Measurements from ENCODE around the gene ABCC1.

ABCC1 gene

DNA sequence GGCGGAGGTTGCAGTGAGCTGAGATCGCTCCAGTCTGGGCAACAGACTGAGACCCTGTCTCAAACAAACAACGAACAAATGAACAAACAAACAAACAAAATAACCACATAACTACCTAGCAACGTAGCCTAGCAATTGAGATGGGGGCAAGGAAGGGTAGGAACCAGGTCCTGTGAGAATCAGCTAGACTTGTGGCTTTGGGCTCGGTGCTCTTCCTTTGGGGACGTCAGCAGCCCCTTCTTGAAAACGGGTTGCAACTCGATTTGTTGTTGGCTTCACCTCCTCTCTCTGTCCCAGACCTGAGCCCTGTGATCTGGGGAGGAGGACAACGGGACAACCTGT lies 72.2 kb downstream of the ABCC1 start:
- DNase-seq: no peak

GRCh38 chr16:16021988-16022682 lies 72.7 kb downstream of the ABCC1 start:
- peak; percentile 94 for DNase-seq

GRCh38 chr16:16022683-16023064 lies 73.3 kb downstream of the ABCC1 start:
- no peak for DNase-seq

DNA sequence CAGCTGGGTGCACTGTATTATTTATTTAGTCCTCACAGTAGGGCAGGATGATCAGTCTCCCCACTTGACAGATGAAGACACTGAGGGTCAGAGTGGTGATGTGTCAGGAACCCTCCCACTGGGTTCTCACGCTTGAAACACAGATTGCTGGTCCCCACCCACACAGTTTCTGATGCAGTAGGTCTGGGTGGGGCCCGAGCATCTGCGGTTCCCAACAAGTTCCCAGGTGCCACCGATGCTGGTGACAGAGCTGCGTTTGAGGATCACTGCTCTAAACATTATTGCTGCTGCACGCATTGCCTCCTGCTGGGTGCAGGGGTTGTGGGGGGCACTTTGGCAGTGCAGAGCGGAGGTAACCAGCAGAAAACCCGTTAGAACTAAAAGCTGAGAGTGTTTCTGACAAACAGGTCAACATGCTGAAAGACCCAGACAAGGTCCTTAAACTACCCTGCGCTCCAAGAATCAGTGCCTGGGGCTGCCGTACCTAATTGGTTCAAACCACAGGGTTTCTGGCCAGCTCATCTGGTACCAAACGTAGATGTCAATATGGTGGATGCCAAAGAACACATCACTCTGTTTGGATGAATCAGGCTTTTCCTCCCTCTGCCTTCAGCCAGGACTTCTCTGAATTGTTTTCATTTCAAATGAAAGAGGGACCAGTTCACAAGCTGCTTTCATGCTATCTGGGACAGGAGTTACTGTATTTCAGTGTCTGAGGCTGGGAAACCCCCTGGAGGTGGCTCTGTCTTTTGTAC lies 76.0 kb downstream of the ABCC1 start:
- peak; percentile 84 for DNase-seq

- DNase-seq: no peak
These were observed 78.4 kb downstream of the ABCC1 start for GRCh38 chr16:16027728-16028310.

- no peak for DNase-seq
These were observed 79.0 kb downstream of the ABCC1 start for GRCh38 chr16:16028311-16028999.

GRCh38 chr16:16029431-16030011 lies 80.1 kb downstream of the ABCC1 start:
- peak; percentile 27 for DNase-seq

GRCh38 chr16:16030449-16030848 lies 81.0 kb downstream of the ABCC1 start:
- no peak for DNase-seq

- no peak for DNase-seq
These were observed 82.0 kb downstream of the ABCC1 start for GRCh38 chr16:16031401-16031800.

DNA sequence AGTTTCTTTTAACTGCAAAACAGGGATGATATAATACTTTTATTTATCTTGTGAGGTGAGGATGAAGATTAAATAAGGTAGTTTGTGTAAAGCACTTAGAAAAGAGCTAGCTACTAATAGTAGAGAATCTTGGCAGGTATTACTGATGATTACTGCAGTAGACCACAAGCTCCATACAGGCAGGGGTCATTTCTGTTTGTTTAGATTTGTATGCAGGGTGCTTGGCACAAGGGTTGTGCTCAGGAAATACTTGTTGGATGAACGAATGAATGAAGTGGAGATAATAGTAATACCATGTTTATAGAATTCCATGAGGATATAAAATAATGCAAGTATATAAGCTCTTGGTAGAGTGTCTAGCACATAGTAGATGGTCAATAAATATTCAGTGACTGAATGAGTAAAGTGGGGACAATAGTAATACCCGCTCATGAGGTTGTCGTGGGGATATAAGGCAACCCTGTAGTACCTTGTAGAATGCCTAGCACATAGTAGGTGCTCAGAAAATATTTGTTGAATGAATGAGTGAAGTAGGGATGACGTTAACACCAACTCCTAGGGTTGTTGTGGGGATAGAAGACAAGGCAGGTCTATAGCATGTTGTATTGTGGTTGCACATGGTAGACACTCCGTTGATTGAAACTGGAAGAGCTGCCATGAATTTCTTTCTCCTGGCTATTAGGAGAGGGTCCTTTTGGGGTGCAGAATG lies 83.0 kb downstream of the ABCC1 start:
- no peak for DNase-seq

DNA sequence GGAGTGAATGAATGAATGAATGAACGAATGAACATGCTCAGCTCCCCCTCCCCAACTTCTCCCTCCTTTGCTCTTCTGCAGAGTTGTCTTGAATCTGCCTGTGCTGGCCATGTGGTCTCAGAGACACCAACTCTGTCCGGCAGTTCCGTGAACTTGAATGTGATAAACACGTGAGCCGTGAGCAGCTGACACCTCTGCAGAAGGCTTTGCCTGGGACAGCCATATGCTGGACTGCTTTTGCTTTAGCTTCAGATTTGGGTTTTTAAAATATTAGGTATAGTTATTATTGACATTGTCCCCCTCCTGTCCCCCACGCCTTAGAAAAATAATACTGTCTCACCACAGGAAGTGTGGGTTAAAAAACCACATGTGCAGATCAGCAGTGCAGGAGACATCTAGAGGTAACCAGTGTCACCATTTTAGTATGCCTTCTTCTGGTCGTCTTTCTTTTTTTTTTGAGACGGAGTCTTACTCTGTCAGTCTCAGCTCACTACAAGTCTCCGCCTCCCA lies 83.8 kb downstream of the ABCC1 start:
- no peak for DNase-seq

GRCh38 chr16:16036359-16036792 lies 87.0 kb downstream of the ABCC1 start:
- DNase-seq: no peak

GRCh38 chr16:16037521-16037920 lies 88.1 kb downstream of the ABCC1 start:
- DNase-seq: no peak

DNA sequence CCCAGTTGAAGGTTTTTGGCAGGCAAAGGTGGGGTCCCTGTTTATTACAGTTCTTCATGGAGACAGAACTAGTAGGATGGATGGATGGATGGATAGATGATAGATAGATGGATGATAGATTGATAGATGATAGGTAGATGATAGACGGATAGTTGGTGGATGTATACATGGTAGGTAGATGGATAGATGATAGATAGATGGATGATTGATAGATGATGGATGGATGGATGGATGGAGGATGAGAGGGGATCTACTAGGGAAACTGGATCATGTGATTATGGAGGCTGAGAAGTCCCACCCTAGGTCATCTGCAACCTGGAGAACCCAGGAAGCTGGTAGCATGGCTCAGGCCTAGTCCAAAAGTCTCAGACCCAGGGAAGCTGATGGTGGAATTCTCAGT lies 88.6 kb downstream of the ABCC1 start:
- DNase-seq: no peak

GRCh38 chr16:16038950-16039349 lies 89.5 kb downstream of the ABCC1 start:
- no peak for DNase-seq

DNA sequence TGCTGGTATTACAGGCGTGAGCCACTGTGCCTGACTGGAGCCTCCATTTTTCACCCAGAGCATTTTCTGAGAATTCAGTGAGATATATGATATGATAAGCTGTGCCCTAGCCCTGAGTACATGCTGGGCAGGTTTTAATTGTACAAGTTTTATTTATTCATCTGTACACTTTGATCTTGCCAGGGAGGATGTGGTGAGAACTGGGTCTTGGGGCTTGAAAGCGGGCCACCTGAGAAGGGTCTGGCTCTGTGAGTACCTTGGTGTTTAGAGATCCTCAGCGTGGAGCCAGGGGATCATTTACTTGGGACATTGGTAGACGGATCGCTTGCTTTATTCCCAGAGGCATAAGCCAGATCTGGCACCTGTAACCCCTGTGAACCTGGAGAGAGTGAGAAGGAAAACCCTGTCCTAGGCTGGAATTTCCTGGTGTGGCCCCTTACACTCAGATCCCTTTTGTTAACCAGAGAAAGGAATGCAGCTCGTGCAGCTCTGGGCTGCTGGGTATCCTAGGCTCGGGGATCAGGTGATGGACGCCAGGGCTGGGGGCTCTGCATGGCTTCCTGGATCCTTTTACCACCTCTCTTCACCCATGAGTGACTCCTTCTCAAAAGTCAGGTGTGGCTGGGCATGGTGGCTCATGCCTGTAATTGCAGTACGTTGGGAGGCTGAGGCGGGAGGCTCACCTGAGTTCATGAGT lies 91.9 kb downstream of the ABCC1 start:
- no peak for DNase-seq

DNA sequence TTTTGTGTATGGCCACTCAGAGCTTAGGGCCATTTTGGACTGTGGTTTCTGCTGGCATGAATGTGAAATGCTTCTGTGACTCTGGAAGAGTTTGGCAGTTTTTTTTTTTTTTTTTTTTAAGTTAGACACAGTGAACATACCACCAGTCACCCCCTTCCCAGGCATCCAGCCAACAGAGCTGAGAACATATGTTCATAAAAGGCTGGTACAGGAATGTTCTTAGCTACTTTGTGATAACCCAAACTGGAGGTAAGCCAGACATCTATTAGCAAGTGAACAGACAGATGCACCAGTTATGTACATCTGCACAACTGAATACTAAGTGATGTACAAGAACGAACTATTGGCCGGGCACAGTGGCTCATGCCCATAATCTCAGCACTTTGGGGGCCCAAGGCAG lies 92.7 kb downstream of the ABCC1 start:
- peak; percentile 82 for DNase-seq

DNA sequence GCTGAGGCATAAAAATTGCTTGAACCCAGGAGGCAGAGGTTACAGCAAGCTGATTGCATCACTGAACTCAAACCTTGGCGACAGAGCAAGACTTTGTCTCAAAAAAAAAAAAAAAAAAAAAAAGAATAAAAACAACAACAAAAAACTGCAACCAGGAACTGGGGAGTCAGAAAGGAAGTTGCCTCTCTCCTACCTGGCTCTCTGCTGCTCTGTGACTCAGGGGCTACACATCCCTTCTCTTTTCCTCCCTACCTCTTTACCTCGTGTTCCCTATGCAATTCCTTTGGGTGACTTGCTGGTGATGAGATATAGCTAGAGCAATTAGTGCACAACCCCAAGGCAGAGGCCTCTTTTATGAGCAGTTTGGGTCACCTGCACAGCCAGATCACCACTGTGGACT lies 95.9 kb downstream of the ABCC1 start:
- no peak for DNase-seq

DNA sequence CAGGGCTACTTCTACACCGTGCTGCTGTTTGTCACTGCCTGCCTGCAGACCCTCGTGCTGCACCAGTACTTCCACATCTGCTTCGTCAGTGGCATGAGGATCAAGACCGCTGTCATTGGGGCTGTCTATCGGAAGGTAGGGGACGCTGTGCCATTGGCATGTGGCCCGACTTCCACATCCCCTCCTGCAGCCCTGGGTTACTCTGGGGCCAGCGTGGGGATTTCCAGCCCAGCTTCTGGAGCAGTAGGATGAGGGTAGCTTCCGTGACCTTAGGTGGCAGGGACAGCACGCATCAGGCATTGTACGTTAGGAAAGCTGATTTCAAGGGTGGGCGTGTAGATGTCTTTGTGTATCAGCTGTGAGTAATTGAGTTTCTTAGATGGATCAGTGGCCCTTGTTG lies 96.5 kb downstream of the ABCC1 start:
- DNase-seq: peak; percentile 21

DNA sequence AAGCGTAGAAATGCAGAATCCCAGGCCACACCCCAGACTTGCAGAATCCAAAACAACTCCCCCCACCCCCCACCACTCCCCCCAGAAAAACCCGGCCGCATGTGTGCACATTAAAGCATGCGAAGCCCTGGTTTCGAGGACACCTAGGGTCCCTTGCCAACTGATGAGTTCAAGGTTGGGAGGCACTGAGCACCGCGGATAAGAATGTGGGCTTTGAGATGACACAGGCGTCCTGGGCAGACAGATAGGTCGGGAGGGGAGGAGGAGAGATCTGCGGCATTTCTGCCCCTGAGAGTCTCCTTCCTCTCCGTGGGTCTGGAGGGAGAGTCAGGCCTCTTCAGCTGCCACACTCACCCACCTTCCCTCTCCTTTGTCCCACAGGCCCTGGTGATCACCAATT lies 98.3 kb downstream of the ABCC1 start:
- DNase-seq: no peak

DNA sequence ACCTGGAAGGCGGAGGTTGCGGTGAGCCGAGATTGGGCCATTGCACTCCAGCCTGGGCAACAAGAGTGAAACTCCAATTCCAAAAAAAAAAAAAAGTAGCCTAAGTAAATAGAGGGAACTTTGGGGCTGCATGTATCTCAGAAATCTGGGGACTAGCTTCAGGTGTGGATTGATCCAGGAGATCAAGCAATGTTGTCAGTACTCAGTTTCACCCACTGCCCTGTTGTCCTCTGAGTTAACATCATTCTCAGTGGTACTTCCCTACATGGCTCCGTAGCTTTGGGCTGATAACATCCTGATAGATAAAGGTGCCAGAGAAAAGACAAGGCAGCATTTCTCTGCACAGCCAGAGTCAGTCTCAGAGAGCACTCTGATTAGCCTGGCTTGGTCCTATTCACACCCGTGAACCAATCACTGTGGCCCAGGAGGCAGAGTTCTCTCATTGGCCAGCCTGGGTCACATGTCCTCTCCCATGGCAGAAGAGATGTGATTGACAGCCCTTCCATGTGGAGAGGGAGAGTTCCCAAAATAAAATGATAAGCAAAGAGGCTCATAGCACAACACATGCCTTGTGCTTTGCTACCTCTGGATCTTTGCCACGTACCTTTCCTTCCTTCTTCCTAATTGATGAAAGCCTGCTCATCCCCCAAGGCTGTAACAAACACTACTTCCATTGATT lies 99.6 kb downstream of the ABCC1 start:
- no peak for DNase-seq

All from fibroblast of skin of right biceps (primary cell).